ENCODE measurements around the gene SUN2.

DNA sequence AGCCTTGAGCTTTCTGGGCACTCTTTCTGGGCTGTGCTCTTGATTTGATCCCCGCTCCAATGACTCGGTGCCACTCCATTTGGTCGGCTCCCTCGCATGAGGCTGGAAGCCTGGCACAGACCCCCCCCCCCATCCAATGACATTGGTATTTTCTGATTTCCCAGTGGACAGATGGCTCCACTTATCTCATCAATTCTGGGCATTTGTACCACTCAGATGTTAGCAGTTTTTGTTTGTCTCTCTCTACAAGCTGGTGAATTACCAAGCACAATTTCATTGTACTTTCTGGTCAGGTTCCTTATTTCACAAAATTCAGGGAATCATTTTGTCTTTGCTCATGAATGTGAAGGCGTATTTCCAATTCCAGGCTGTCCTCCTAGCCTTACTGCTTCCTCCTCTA lies 29.1 kb upstream of the SUN2 start:
- TF ChIP-seq MAFK (IDR thresholded peaks at IDR 0.05; ENCODE audit: low read depth, low read length) = no peak
- TF ChIP-seq, protein P1, sequence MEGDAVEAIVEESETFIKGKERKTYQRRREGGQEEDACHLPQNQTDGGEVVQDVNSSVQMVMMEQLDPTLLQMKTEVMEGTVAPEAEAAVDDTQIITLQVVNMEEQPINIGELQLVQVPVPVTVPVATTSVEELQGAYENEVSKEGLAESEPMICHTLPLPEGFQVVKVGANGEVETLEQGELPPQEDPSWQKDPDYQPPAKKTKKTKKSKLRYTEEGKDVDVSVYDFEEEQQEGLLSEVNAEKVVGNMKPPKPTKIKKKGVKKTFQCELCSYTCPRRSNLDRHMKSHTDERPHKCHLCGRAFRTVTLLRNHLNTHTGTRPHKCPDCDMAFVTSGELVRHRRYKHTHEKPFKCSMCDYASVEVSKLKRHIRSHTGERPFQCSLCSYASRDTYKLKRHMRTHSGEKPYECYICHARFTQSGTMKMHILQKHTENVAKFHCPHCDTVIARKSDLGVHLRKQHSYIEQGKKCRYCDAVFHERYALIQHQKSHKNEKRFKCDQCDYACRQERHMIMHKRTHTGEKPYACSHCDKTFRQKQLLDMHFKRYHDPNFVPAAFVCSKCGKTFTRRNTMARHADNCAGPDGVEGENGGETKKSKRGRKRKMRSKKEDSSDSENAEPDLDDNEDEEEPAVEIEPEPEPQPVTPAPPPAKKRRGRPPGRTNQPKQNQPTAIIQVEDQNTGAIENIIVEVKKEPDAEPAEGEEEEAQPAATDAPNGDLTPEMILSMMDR (conservative IDR thresholded peaks at IDR 0.05; ENCODE audit: low read depth, low read length) = no peak
- TF ChIP-seq, protein P2, sequence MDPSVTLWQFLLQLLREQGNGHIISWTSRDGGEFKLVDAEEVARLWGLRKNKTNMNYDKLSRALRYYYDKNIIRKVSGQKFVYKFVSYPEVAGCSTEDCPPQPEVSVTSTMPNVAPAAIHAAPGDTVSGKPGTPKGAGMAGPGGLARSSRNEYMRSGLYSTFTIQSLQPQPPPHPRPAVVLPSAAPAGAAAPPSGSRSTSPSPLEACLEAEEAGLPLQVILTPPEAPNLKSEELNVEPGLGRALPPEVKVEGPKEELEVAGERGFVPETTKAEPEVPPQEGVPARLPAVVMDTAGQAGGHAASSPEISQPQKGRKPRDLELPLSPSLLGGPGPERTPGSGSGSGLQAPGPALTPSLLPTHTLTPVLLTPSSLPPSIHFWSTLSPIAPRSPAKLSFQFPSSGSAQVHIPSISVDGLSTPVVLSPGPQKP (IDR thresholded peaks at IDR 0.05; ENCODE audit: borderline replicate concordance, low read depth, low read length) = no peak
- no peak for TF ChIP-seq RAD21 (IDR thresholded peaks at IDR 0.05; ENCODE audit: low read length)
- TF ChIP-seq CEBPB (IDR thresholded peaks at IDR 0.05; ENCODE audit: low read depth, low read length) = no peak
- no peak for TF ChIP-seq POLR2A (IDR thresholded peaks at IDR 0.05; ENCODE audit: low read depth, low read length)
- no peak for TF ChIP-seq RCOR1 (IDR thresholded peaks at IDR 0.05; ENCODE audit: insufficient replicate concordance, low read length)
- TF ChIP-seq MXI1 (IDR thresholded peaks at IDR 0.05; ENCODE audit: borderline replicate concordance, low read depth, low read length) = no peak
- TF ChIP-seq RFX5 (IDR thresholded peaks at IDR 0.05; ENCODE audit: low read depth, low read length) = no peak
- TF ChIP-seq, protein P3, sequence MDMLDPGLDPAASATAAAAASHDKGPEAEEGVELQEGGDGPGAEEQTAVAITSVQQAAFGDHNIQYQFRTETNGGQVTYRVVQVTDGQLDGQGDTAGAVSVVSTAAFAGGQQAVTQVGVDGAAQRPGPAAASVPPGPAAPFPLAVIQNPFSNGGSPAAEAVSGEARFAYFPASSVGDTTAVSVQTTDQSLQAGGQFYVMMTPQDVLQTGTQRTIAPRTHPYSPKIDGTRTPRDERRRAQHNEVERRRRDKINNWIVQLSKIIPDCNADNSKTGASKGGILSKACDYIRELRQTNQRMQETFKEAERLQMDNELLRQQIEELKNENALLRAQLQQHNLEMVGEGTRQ (IDR thresholded peaks at IDR 0.05; ENCODE audit: low read depth, low read length) = no peak
